GM12873 (cell line): ENCODE results near the gene POLR1A.

Experiments
- TF ChIP-seq, protein P1 (sequence below): IDR thresholded peaks from 2 replicates; pipeline ENCODE4 v1.5.1; 2012; ENCODE audit warnings: low read depth, mild to moderate bottlenecking, moderate library complexity, low read length, control low read depth; ENCODE audit not compliant: insufficient read depth; ENCODE audit errors: missing control alignments

Gene POLR1A

GRCh38 chr2:86118130-86118529 is 12.4 kb upstream of the POLR1A start:
- TF ChIP-seq, protein P1, sequence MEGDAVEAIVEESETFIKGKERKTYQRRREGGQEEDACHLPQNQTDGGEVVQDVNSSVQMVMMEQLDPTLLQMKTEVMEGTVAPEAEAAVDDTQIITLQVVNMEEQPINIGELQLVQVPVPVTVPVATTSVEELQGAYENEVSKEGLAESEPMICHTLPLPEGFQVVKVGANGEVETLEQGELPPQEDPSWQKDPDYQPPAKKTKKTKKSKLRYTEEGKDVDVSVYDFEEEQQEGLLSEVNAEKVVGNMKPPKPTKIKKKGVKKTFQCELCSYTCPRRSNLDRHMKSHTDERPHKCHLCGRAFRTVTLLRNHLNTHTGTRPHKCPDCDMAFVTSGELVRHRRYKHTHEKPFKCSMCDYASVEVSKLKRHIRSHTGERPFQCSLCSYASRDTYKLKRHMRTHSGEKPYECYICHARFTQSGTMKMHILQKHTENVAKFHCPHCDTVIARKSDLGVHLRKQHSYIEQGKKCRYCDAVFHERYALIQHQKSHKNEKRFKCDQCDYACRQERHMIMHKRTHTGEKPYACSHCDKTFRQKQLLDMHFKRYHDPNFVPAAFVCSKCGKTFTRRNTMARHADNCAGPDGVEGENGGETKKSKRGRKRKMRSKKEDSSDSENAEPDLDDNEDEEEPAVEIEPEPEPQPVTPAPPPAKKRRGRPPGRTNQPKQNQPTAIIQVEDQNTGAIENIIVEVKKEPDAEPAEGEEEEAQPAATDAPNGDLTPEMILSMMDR: no peak

GRCh38 chr2:86107031-86107430 is 1.3 kb upstream of the POLR1A start:
- TF ChIP-seq, protein P1: no peak

GRCh38 chr2:86105969-86106945 is 571 bp upstream of the POLR1A start, which contains the start of gene PTCD3:
Gene PTCD3 (plus strand): TSS chr2:86106235. CDS start chr2:86106248, 13 bp downstream.
- TF ChIP-seq, protein P1: peak; percentile 10

DNA sequence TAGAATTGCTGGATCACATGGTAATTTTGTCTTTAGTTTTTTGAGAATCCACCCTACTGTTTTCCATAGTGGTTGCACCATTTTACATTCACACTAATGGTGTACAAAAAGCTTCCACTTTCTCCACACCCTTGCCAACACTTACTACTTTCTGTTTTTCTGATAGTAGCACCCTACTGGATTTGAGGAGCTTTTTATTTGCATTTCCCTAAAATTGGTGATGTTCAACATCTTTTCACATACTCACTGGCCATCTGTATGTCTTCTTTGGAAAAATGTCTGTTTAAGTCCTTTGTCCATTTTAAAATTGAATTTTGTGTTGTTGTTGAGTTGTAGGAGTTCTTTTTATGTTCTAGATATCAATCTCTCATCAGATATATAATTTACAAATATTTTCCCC is 3.5 kb downstream of the POLR1A start:
- TF ChIP-seq, protein P1: no peak

DNA sequence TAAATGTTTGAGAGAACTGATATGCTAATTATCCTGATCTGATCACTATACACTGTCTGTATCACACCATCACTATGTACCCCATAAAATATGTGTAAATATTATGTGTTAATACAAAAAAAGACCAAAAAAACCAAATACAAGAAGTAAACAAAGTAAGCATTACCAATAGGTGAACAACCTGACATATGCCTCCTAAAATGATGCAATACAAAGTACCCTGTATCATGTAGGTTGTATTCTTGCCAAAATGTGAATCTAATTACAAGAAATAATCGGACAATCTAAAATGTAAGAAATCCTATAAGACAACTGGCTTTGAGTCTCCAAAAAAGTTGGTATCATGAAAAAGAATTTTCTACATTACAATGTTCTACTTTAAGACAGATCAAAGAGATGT is 7.8 kb downstream of the POLR1A start:
- TF ChIP-seq, protein P1: no peak

- TF ChIP-seq, protein P1: no peak
Observed at GRCh38 chr2:86097114-86097896, 8.4 kb downstream of the POLR1A start.

DNA sequence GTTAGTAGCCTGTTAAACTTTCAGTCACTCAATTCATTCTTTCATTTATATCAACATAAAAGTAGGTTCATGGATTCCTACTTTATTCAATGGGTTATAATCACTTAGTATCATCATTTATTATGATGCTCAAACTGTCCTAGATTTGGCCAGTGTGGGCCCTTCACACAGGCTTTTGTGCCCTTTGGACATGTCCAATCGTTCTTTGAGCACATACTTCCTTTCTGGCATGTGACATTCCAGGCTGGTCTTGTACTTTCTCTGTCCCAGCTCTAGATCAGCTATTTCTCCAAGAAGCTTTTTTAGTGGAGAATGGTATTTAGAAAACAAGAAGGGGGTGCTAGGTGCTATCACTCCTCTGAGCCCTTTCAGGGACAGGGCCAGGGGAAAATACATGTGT is 11.5 kb downstream of the POLR1A start:
- TF ChIP-seq, protein P1: no peak
